Endodermal cell (in vitro differentiated cells): Measurements from ENCODE around the gene KRTAP1-3. TPM values are rescaled to one million over a fixed set of nuclear protein-coding genes. Genes with fewer than 3 reads are reported as not detected.
"Not testable (repeated sequence)": the region's sequence is repeated elsewhere in the genome, so short reads cannot be mapped to it uniquely, and the experiment has no call there.

ENCODE experiments used
- DNase-seq: peaks from one replicate; pipeline ENCODE4 v3.0.0-alpha.2; 2017
- H3K27ac ChIP-seq: 2 replicates; pipeline ENCODE4 v1.5.1; 2013; ENCODE audit warnings: mild to moderate bottlenecking, low read depth, low read length, moderate library complexity
- H3K27me3 ChIP-seq: 2 replicates; pipeline ENCODE4 v1.6.1; 2013; ENCODE audit warnings: mild to moderate bottlenecking, low read length, moderate library complexity; ENCODE audit not compliant: insufficient read depth, control insufficient read depth, poor library complexity, severe bottlenecking
- H3K36me3 ChIP-seq: 2 replicates; pipeline ENCODE4 v1.7.0; 2013; ENCODE audit warnings: mild to moderate bottlenecking, low read length, moderate library complexity; ENCODE audit not compliant: control insufficient read depth, insufficient read depth
- H3K4me1 ChIP-seq: one replicate; pipeline ENCODE4 v1.7.0; 2013; ENCODE audit warnings: low read length; ENCODE audit not compliant: control insufficient read depth, insufficient read depth
- H3K4me3 ChIP-seq: 2 replicates; pipeline ENCODE4 v1.5.1; 2013; ENCODE audit warnings: mild to moderate bottlenecking, low read length, moderate library complexity
- H3K9ac ChIP-seq: 2 replicates; pipeline ENCODE4 v1.6.1; 2013; ENCODE audit warnings: mild to moderate bottlenecking, low read length, moderate library complexity; ENCODE audit not compliant: poor library complexity, severe bottlenecking; ENCODE audit errors: extremely low read depth
- H3K9me3 ChIP-seq: 2 replicates; pipeline ENCODE4 v1.6.1; 2013; ENCODE audit warnings: mild to moderate bottlenecking, low read length, moderate library complexity; ENCODE audit not compliant: control insufficient read depth
- H3K27ac Mint-ChIP-seq: 2 replicates; pipeline ENCODE4 v1.8.0; 2020; ENCODE audit warnings: mixed read lengths
- H3K27me3 Mint-ChIP-seq: 2 replicates; pipeline ENCODE4 v1.8.0; 2021; ENCODE audit warnings: mild to moderate bottlenecking, mixed read lengths; ENCODE audit not compliant: insufficient read depth
- H3K36me3 Mint-ChIP-seq: 2 replicates; pipeline ENCODE4 v1.8.0; 2020; ENCODE audit warnings: low read depth, mixed read lengths
- H3K4me1 Mint-ChIP-seq: 2 replicates; pipeline ENCODE4 v1.8.0; 2020; ENCODE audit warnings: mixed read lengths
- H3K4me3 Mint-ChIP-seq: 2 replicates; pipeline ENCODE4 v1.8.0; 2020; ENCODE audit warnings: mild to moderate bottlenecking, moderate library complexity, mixed read lengths
- H3K9me3 Mint-ChIP-seq: 2 replicates; pipeline ENCODE4 v1.8.0; 2020; ENCODE audit warnings: mild to moderate bottlenecking, mixed read lengths
- WGBS, 2 experiments: methylation state at CpG; one replicate each; pipeline versions ENCODE4 v1.1.5 to v1.1.7; 2013; ENCODE audit warnings: missing lambda C conversion rate in 2 of 2, mixed read lengths in 1 of 2; ENCODE audit not compliant: insufficient coverage in 1 of 2, insufficient read length in 1 of 2; 5-methylcytosine and 5-hydroxymethylcytosine counted together
- total RNA-seq, 2 donors: library from RNA; stranded (reverse); fragmentation: NEBNext Ultra II Directional in 1 of 2; extraction: Animal tissue kit (Norgen Biotek cat#: 25700) in 1 of 2; gene quantifications; 2 replicates in 1 of 2; 3 replicates in 1 of 2; pipeline ENCODE4 v1.2.1, GENCODE V29; 2021
- TF ChIP-seq, protein P1 (sequence below): fragments of 200-600 bp; sonication (generic); conservative IDR thresholded peaks from 2 replicates; pipeline ENCODE4 v1.5.0; 2021; ENCODE audit warnings: antibody characterized with exemption, mild to moderate bottlenecking

Gene KRTAP1-3
- total RNA-seq, 2 donors from 2014 or later, result not detected

DNA sequence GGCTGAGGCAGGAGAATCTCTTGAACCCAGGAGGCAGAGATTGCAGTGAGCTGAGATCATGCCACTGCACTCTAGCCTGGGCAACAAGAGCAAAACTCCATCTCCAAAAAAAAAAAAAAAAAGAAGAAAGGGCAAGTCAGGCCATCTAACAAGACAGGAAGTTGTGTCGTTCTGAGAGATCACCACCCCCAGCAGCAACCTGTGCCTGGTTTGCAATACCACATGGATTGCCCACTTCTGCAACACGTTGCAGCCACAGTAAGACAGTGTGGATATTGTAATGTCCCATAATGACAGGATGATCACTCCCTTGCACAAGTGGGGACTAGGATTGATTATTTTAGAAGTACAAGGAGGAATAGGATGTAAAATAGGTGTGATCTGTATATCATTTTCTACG is 34.4 kb upstream of the KRTAP1-3 start:
- H3K27ac ChIP-seq, result no peak overlapping the region
- WGBS, 2 experiments, result 88 to 89% methylated on average over 3 of the region's 3 CpGs

DNA sequence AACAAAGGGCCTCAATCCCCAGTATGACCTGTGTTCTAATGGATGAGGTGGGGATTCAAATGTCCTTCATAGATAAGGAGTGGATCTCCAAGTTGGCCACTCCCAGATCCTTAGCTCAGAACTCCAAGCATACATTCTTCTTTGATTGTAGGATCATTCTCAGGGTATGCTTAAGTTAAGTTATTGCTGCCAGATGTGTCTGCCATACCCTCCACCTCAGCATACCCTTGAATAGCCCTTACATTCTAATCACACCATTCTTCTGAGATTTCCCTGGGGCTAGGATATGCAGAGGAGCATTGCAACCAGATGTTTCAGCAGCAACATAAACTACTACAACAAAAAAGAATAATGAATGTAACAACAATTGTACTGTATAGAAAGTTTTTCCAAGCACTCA is 32.6 kb upstream of the KRTAP1-3 start:
- no peak for DNase-seq
- H3K36me3 ChIP-seq, result no peaks in the 10 kb centered on the region
- H3K4me1 ChIP-seq, result no peaks in the 10 kb centered on the region
- Mint-ChIP-seq H3K4me1 (no peaks in the 10 kb centered on the region), H3K9me3 (no peaks in the 10 kb centered on the region), H3K27me3 (no peaks in the 10 kb centered on the region), H3K36me3 (no peaks in the 10 kb centered on the region), H3K4me3 (no peak overlapping the region), H3K27ac (no peak overlapping the region)
- no peak overlapping the region for H3K27ac ChIP-seq
- no peaks in the 10 kb centered on the region for H3K27me3 ChIP-seq
- TF ChIP-seq, protein P1, sequence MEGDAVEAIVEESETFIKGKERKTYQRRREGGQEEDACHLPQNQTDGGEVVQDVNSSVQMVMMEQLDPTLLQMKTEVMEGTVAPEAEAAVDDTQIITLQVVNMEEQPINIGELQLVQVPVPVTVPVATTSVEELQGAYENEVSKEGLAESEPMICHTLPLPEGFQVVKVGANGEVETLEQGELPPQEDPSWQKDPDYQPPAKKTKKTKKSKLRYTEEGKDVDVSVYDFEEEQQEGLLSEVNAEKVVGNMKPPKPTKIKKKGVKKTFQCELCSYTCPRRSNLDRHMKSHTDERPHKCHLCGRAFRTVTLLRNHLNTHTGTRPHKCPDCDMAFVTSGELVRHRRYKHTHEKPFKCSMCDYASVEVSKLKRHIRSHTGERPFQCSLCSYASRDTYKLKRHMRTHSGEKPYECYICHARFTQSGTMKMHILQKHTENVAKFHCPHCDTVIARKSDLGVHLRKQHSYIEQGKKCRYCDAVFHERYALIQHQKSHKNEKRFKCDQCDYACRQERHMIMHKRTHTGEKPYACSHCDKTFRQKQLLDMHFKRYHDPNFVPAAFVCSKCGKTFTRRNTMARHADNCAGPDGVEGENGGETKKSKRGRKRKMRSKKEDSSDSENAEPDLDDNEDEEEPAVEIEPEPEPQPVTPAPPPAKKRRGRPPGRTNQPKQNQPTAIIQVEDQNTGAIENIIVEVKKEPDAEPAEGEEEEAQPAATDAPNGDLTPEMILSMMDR, result no peak
- no peak overlapping the region for H3K4me3 ChIP-seq
- H3K9me3 ChIP-seq, result no peaks in the 10 kb centered on the region
- H3K9ac ChIP-seq, result no peak overlapping the region

More for the DNA sequence above, 34.4 kb upstream of the KRTAP1-3 start:
- Histone ChIP-seq H3K4me1 (no peaks in the 10 kb centered on the region), H3K9ac (no peak overlapping the region), H3K27me3 (no peaks in the 10 kb centered on the region), H3K9me3 (no peaks in the 10 kb centered on the region), H3K36me3 (no peaks in the 10 kb centered on the region), H3K4me3 (no peak overlapping the region)
- no peaks in the 10 kb centered on the region for H3K9me3 Mint-ChIP-seq
- H3K4me3 Mint-ChIP-seq, result no peak overlapping the region
- no peaks in the 10 kb centered on the region for H3K36me3 Mint-ChIP-seq
- no peak for DNase-seq
- no peaks in the 10 kb centered on the region for H3K4me1 Mint-ChIP-seq
- no peak overlapping the region for H3K27ac Mint-ChIP-seq
- TF ChIP-seq, protein P1, result no peak
- no peaks in the 10 kb centered on the region for H3K27me3 Mint-ChIP-seq

DNA sequence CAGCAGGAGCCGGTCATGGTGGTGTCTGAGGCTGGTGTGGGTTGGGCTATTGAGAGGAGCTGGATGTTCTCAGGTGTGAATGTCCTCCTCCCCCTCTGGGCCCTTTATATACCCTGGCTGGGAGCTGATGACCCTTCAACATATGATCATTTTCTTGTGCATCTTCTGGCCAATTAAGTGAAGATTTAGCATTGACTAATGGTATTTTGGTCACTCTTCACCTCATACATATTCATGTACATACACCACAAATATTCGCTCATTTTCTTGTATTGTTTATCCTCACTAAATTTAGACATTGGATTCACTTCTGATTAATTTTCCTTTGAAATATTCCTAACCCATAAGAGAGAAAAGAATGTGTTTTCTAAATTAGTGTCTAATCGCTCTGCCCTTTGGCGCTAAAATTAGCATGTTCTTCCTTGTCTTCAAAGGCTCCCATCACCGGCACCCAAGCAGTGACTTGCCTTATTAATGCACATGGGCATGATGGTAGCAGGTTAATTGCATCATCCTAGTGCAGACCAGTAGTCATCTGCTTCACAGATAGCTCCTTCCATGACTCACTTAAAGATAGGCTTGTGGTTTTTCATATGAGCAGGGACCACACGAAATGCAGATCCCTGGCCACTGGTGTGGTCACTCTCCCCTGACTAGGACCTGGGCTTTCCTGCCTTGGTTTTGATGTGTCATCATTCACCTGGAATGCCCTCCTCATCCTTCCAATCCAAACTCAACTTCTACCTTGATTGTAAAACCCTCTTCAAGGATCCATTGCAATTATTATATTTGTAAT is 31.4 kb upstream of the KRTAP1-3 start, which contains the start of gene KRTAP2-4:
Gene KRTAP2-4, minus strand, starts transcription at position 51 of the 796 bp plus-strand sequence. Its CDS starts 34 bp downstream, at position 17.
- Mint-ChIP-seq H3K4me1 (no peaks in the 10 kb centered on the region), H3K36me3 (no peaks in the 10 kb centered on the region), H3K4me3 (no peak within 1 kb of the TSS), H3K9me3 (no peaks in the 10 kb centered on the region), H3K27me3 (no peaks in the 10 kb centered on the region), H3K27ac (no peak within 1 kb of the TSS)
- Histone ChIP-seq H3K36me3 (no peaks in the 10 kb centered on the region), H3K9me3 (no peaks in the 10 kb centered on the region), H3K9ac (no peak within 1 kb of the TSS), H3K27ac (no peak within 1 kb of the TSS), H3K4me1 (no peaks in the 10 kb centered on the region), H3K4me3 (no peak within 1 kb of the TSS), H3K27me3 (no peaks in the 10 kb centered on the region)
- DNase-seq, result no peak
- TF ChIP-seq, protein P1, result no peak
- 91 to 96% methylated on average over 5 of the region's 6 CpGs for WGBS, 2 experiments

DNA sequence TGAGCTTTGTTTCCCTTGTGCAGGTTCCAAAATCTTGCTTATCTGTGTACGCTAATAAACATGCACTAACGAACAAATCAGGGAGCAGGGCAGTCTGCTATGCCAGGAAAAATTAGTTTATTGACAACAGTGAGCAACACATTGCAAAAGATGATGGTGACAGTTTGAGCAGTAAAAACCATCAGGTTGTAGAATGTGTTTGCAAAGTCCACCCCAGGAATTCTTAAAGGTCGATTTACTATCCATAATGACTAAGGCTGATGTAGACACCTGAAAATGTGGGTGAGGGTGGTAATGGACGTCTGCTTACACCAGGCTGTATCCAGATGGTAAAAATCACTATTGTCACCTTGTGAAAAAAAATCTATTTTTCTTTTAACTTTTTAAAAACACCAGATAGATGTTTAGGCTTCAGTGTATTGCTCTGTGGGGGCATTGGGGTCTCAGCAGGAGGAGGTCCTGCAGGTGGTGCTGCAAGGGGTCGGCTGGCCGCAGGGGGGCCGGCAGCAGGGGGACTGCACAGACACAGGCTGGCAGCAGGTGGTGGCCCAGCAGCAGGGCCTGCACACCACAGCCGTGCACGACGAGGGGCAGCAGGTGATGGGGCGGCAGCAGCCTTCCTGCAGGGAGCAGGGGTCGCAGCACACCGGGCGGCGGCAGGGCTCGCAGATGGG is 30.5 kb upstream of the KRTAP1-3 start:
- H3K27ac Mint-ChIP-seq, H3K9ac ChIP-seq, H3K4me1 Mint-ChIP-seq, H3K9me3 ChIP-seq, H3K36me3 Mint-ChIP-seq, H3K4me1 ChIP-seq, H3K36me3 ChIP-seq, H3K4me3 Mint-ChIP-seq, H3K27me3 ChIP-seq, H3K27me3 Mint-ChIP-seq, DNase-seq, H3K9me3 Mint-ChIP-seq, H3K27ac ChIP-seq, H3K4me3 ChIP-seq: not testable (repeated sequence)
- WGBS, 2 experiments, result 88 to 96% methylated on average over 3 to 4 of the region's 16 CpGs
